Measurements from ENCODE around the gene HNRNPA2B1.
"Not testable (repeated sequence)": the region's sequence is repeated elsewhere in the genome, so short reads cannot be mapped to it uniquely, and the experiment has no call there.

HNRNPA2B1 gene

DNA sequence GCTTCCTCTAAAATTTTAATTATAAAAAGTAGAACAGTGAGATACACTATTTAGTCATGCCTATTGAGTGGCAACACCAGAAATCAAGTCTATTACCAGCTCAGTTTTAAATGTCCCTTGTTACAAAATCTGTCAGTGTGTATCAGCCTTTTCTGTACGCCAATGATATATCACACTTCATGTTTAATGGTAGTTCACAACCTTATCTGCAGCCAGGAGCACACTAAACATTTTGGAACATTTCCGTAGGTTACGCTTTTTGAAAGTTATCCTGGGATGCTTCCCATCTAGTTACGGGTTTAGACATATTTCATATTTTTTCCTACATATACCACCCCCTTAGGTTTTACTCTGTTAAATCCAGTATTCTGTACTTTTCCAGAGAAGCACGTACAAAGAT, 5.4 kb downstream of the HNRNPA2B1 start:
- Histone ChIP-seq H3K4me3 (ENCODE audit: low read length) (no peak overlapping the region), H3K9ac (ENCODE audit: low read length) (no peak overlapping the region), H3K9me3 (ENCODE audit: control insufficient read depth, low read length) (no peaks in the 10 kb centered on the region), H3K36me3 (ENCODE audit: control insufficient read depth, insufficient read depth, low read length) (peaks cover 27% of the 10 kb centered on the region), H3K27me3 (ENCODE audit: control insufficient read depth, insufficient read depth, low read length) (no peaks in the 10 kb centered on the region), H3K4me1 (ENCODE audit: control insufficient read depth, insufficient read depth, low read length) (peaks cover 28% of the 10 kb centered on the region)

DNA sequence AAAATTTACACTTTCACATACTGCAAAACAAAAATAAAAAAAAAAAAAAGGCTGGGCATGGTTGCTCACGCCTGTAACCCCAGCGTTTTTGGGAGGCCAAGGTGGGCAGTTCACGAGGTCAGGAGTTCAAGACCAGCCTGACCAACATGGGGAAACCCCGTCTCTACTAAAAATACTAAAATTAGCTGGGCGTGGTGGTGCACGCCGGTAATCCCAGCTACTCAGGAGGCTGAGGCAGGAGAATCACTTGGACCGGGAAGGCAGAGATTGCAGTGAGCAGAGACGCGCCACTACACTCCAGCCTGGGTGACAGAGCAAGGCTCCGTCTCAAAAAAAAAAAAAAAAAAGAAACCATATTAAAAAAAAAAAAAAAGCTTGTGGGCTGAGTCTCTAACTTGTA, 5.8 kb downstream of the HNRNPA2B1 start:
- H3K4me1 ChIP-seq (ENCODE audit: control insufficient read depth, insufficient read depth, low read length), result peaks cover 28% of the 10 kb centered on the region
- H3K4me3 ChIP-seq (ENCODE audit: low read length); H3K9ac ChIP-seq (ENCODE audit: low read length); H3K9me3 ChIP-seq (ENCODE audit: control insufficient read depth, low read length); H3K27me3 ChIP-seq (ENCODE audit: control insufficient read depth, insufficient read depth, low read length): not testable (repeated sequence)
- peaks cover 27% of the 10 kb centered on the region for H3K36me3 ChIP-seq (ENCODE audit: control insufficient read depth, insufficient read depth, low read length)

DNA sequence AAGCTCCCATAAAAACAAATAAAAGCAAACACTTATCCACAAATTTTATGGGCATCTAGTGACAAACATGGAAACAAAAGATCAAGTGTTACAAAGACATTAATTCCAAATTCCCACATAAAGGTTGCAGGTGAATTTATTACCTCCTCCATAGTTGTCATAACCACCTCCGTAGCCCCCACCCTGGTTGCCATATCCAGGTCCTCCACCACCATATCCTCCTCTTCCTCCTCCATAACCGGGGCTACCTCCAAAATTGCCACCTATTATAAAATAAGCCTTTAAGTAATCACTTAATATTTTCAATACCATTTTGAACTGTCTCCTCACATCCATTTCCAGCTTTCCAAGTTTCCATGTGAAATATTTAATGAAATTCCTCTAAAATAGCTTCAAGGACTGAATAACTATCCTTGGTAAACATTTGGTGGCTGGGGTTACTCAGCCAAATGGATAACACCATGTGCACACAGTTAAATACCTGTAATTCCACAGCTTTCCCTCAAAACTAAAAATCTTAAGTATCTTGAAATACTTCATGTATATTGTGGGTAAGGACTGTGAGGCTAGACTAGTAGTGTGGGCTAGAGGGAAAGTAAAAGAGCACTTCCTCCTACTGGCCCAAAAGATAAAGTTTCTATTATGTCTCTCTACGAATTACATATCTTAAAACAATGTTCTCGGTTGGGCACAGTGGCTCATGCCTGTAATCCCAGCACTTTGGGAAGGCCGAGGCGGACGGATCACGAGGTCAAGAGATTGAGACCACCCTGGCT, 6.9 kb downstream of the HNRNPA2B1 start:
- Histone ChIP-seq H3K9me3 (ENCODE audit: control insufficient read depth, low read length) (no peaks in the 10 kb centered on the region), H3K27me3 (ENCODE audit: control insufficient read depth, insufficient read depth, low read length) (no peaks in the 10 kb centered on the region), H3K36me3 (ENCODE audit: control insufficient read depth, insufficient read depth, low read length) (peaks cover 29% of the 10 kb centered on the region), H3K9ac (ENCODE audit: low read length) (no peak overlapping the region), H3K4me3 (ENCODE audit: low read length) (no peak overlapping the region), H3K4me1 (ENCODE audit: control insufficient read depth, insufficient read depth, low read length) (peaks cover 28% of the 10 kb centered on the region)

GRCh38 chr7:26192485-26193087, 8.0 kb downstream of the HNRNPA2B1 start:
- Histone ChIP-seq H3K27me3 (ENCODE audit: control insufficient read depth, insufficient read depth, low read length) (no peaks in the 10 kb centered on the region), H3K9ac (ENCODE audit: low read length) (no peak overlapping the region), H3K4me1 (ENCODE audit: control insufficient read depth, insufficient read depth, low read length) (peaks cover 27% of the 10 kb centered on the region), H3K9me3 (ENCODE audit: control insufficient read depth, low read length) (no peaks in the 10 kb centered on the region), H3K4me3 (ENCODE audit: low read length) (no peak overlapping the region), H3K36me3 (ENCODE audit: control insufficient read depth, insufficient read depth, low read length) (peaks cover 31% of the 10 kb centered on the region)

DNA sequence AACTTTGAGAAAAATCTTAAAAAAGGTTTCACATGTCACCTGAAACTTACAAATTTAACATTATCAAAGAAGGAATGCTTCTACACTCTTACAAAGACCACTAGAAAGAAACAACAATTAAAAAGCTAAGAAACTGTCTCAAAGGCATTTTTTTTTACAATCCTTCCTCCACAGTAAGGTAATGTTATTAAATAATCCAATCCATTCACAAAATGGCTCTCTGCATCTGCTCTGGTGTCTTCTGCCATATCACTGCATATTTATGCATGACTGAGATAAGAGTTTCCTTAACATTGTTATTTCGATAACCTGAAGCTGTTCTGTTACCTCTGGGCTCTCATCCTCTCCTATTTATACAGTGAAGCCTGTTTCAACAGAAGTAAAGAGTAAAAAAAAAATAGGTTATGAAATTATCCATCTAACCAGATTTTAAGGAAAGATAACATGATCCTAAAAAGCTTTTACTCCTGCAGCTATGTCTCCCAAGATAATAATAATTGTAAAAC, 8.5 kb downstream of the HNRNPA2B1 start:
- peaks cover 21% of the 10 kb centered on the region for H3K4me1 ChIP-seq (ENCODE audit: control insufficient read depth, insufficient read depth, low read length)
- no peak overlapping the region for H3K4me3 ChIP-seq (ENCODE audit: low read length)
- H3K27me3 ChIP-seq (ENCODE audit: control insufficient read depth, insufficient read depth, low read length), result no peaks in the 10 kb centered on the region
- H3K36me3 ChIP-seq (ENCODE audit: control insufficient read depth, insufficient read depth, low read length), result peaks cover 31% of the 10 kb centered on the region
- no peak overlapping the region for H3K9ac ChIP-seq (ENCODE audit: low read length)
- H3K9me3 ChIP-seq (ENCODE audit: control insufficient read depth, low read length), result no peaks in the 10 kb centered on the region

GRCh38 chr7:26191233-26191973, 9.1 kb downstream of the HNRNPA2B1 start:
- Histone ChIP-seq H3K27me3 (ENCODE audit: control insufficient read depth, insufficient read depth, low read length) (no peaks in the 10 kb centered on the region), H3K4me1 (ENCODE audit: control insufficient read depth, insufficient read depth, low read length) (peaks cover 16% of the 10 kb centered on the region), H3K4me3 (ENCODE audit: low read length) (no peak overlapping the region), H3K9ac (ENCODE audit: low read length) (no peak overlapping the region), H3K9me3 (ENCODE audit: control insufficient read depth, low read length) (no peaks in the 10 kb centered on the region), H3K36me3 (ENCODE audit: control insufficient read depth, insufficient read depth, low read length) (peaks cover 27% of the 10 kb centered on the region)

GRCh38 chr7:26190417-26190869, 10.1 kb downstream of the HNRNPA2B1 start:
- H3K9me3 ChIP-seq (ENCODE audit: control insufficient read depth, low read length), result no peaks in the 10 kb centered on the region
- no peak overlapping the region for H3K4me3 ChIP-seq (ENCODE audit: low read length)
- peaks cover 8% of the 10 kb centered on the region for H3K4me1 ChIP-seq (ENCODE audit: control insufficient read depth, insufficient read depth, low read length)
- no peak overlapping the region for H3K9ac ChIP-seq (ENCODE audit: low read length)
- H3K27me3 ChIP-seq (ENCODE audit: control insufficient read depth, insufficient read depth, low read length), result no peaks in the 10 kb centered on the region
- H3K36me3 ChIP-seq (ENCODE audit: control insufficient read depth, insufficient read depth, low read length), result peaks cover 27% of the 10 kb centered on the region

DNA sequence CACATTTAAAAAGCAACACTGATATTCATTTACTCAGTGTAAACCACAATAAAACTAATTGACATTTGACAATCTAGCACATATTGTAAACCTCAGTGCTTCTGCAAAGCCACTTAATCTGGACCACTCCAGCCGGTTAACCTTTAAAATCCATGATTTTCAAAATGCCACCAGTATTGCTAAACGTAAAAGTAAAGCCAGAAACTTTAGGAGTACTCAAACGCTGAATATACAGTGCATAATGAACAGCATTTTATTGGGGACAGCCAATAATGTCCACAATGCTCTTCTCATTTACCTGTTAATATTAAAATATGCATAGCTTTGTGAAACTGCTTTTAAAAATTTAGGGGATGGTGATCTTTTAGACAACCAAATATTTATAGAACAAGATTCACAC, 10.8 kb downstream of the HNRNPA2B1 start:
- H3K36me3 ChIP-seq (ENCODE audit: control insufficient read depth, insufficient read depth, low read length), result peaks cover 27% of the 10 kb centered on the region
- no peaks in the 10 kb centered on the region for H3K27me3 ChIP-seq (ENCODE audit: control insufficient read depth, insufficient read depth, low read length)
- no peak overlapping the region for H3K4me3 ChIP-seq (ENCODE audit: low read length)
- H3K9me3 ChIP-seq (ENCODE audit: control insufficient read depth, low read length), result no peaks in the 10 kb centered on the region
- peaks cover 8% of the 10 kb centered on the region for H3K4me1 ChIP-seq (ENCODE audit: control insufficient read depth, insufficient read depth, low read length)
- no peak overlapping the region for H3K9ac ChIP-seq (ENCODE audit: low read length)

DNA sequence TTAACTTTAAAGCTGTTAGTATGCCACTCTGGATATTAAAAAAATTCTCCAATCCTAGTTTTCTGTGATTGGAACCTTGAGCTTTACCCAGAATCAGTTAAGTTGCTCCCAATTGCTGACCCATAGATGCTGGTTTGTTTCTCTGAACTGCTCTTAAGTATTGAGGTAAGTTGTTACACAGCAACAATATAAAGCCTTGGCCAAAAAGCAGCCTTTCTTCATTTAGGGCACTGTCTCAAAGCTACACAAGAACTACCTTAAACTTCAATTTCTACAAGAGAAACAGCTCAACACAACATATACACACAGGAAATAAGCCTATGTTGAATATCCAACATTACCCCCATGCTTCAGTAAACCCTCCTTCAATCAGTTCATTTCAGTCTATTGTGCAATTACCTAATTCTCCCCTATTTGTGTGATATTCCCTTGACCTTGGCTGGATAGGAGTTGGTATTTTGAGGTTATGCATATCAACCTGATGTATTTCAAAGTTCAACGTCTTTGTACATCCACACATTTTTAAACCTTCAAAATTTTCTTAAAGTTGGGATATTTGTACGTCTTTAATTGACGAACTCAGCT, 11.5 kb downstream of the HNRNPA2B1 start:
- Histone ChIP-seq H3K4me1 (ENCODE audit: control insufficient read depth, insufficient read depth, low read length) (peaks cover 1% of the 10 kb centered on the region), H3K27me3 (ENCODE audit: control insufficient read depth, insufficient read depth, low read length) (no peaks in the 10 kb centered on the region), H3K9me3 (ENCODE audit: control insufficient read depth, low read length) (no peaks in the 10 kb centered on the region), H3K36me3 (ENCODE audit: control insufficient read depth, insufficient read depth, low read length) (peaks cover 24% of the 10 kb centered on the region), H3K9ac (ENCODE audit: low read length) (no peak overlapping the region), H3K4me3 (ENCODE audit: low read length) (no peak overlapping the region)

DNA sequence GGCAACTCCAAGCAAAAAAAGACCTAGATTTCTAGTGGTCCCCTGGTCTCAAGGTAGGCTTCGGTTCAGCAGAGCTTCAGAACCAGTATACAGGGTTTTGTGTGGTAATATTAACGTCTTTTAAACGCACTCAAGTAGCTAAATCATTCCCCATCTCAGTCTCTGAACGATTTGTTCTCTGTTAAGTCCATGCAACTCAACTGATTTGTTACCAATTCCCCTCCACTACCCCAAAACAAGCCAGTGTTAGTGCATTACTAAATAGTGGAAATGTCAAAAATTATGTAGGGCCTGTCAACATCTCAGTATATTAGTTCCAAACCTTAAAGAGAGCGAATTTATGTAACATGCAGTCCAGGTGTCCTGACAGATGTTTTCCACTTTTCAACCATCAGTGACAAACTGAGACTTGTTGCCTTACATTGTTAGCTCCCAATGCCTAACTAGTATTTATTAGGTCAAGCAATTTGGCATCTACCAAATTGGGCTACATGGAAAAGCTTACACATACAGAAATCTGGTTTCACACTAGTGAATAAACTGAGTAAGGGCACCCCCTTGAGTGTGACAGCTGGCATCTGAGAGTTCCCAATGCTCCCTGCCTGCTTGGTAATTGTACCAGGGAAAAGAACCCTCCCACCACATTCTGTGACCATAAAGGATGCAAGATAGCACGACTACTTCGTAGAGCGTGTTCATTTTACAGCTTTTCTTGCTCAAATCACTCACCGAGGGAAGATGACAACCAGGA, 12.2 kb downstream of the HNRNPA2B1 start:
- Histone ChIP-seq H3K27me3 (ENCODE audit: control insufficient read depth, insufficient read depth, low read length) (no peaks in the 10 kb centered on the region), H3K36me3 (ENCODE audit: control insufficient read depth, insufficient read depth, low read length) (peaks cover 18% of the 10 kb centered on the region), H3K4me1 (ENCODE audit: control insufficient read depth, insufficient read depth, low read length) (no peaks in the 10 kb centered on the region), H3K9me3 (ENCODE audit: control insufficient read depth, low read length) (no peaks in the 10 kb centered on the region), H3K4me3 (ENCODE audit: low read length) (no peak overlapping the region), H3K9ac (ENCODE audit: low read length) (no peak overlapping the region)

- H3K4me1 ChIP-seq (ENCODE audit: control insufficient read depth, insufficient read depth, low read length), result no peaks in the 10 kb centered on the region
- no peaks in the 10 kb centered on the region for H3K9me3 ChIP-seq (ENCODE audit: control insufficient read depth, low read length)
- H3K4me3 ChIP-seq (ENCODE audit: low read length), result no peak overlapping the region
- peaks cover 13% of the 10 kb centered on the region for H3K36me3 ChIP-seq (ENCODE audit: control insufficient read depth, insufficient read depth, low read length)
- no peaks in the 10 kb centered on the region for H3K27me3 ChIP-seq (ENCODE audit: control insufficient read depth, insufficient read depth, low read length)
- H3K9ac ChIP-seq (ENCODE audit: low read length), result no peak overlapping the region
Measured at GRCh38 chr7:26187380-26188205, 13.0 kb downstream of the HNRNPA2B1 start.
